Right lobe of liver (tissue), 6 donors: ENCODE data around the gene VAPB. TPM values are rescaled to one million over a fixed set of nuclear protein-coding genes. Genes with fewer than 3 reads are reported as not detected.

Source experiments
- ATAC-seq, 4 donors: fragments of 200-7000 bp; cut with Tn5 transposase; one replicate each; pipeline ENCODE4 v1.9.1; 2020; ENCODE audit warnings: mild to moderate bottlenecking in 4 of 4, moderate library complexity in 4 of 4
- DNase-seq, 3 donors: peaks; one replicate each; pipeline ENCODE4 v3.0.0-alpha.2; 2020
- H3K27ac ChIP-seq, 3 donors: fragments of 200-600 bp; one replicate each; pipeline ENCODE4 v1.8.0; 2022
- H3K27me3 ChIP-seq, 2 donors: fragments of 200-600 bp; one replicate each; pipeline ENCODE4 v1.8.0; 2022
- H3K36me3 ChIP-seq, 4 donors: fragments of 200-600 bp; sonication (generic) in 1 of 4; one replicate each; pipeline versions ENCODE4 v1.5.1 to v1.8.0; 2017 to 2022; ENCODE audit warnings: control low read depth in 1 of 4
- H3K4me1 ChIP-seq, 4 donors: fragments of 200-600 bp; sonication (generic) in 1 of 4; one replicate each; pipeline versions ENCODE4 v1.5.1 to v1.8.0; 2017 to 2022; ENCODE audit warnings: control low read depth in 1 of 4
- H3K4me3 ChIP-seq, 3 donors: fragments of 200-600 bp; one replicate each; pipeline ENCODE4 v1.8.0; 2022
- H3K9me3 ChIP-seq, 4 donors: fragments of 200-600 bp; sonication (generic) in 1 of 4; one replicate each; pipeline versions ENCODE4 v1.5.1 to v1.8.0; 2017 to 2022; ENCODE audit warnings: control low read depth in 1 of 4
- POLR2A ChIP-seq: fragments of 450-650 bp; IDR thresholded peaks from one replicate; pipeline ENCODE4 v1.6.1; 2017; ENCODE audit warnings: antibody characterized with exemption, mild to moderate bottlenecking
- WGBS: methylation state at CpG from one replicate; pipeline ENCODE4 v1.1.6; 2018; ENCODE audit warnings: low coverage, low lambda C conversion rate; ENCODE audit not compliant: insufficient coverage; ENCODE audit errors: missing lambda C conversion rate; 5-methylcytosine and 5-hydroxymethylcytosine counted together
- intact Hi-C, 2 donors: fragments of 100-400 bp; cut with DNase I; formaldehyde crosslinking; loops; one replicate each; pipeline versions ENCODE4 v1.11.2 to v1.14.1; 2022
- long read RNA-seq: library from polyadenylated mRNA; unstranded; transcript quantifications from one replicate; pipeline ENCODE4 v2.0.0, GENCODE V29; 2019
- total RNA-seq, 6 experiments: library from RNA; depleted of rRNA in 2 of 6; stranded (reverse); fragments of >200 nt in 2 of 6; fragmentation: NEBNext Ultra II Directional in 3 of 6; extraction: Animal tissue kit (Norgen Biotek cat#: 25700) in 3 of 6; gene quantifications; one replicate each; pipeline versions ENCODE4 v1.1.0 to v1.2.4, GENCODE V29; 2016 to 2023
- TF ChIP-seq, protein P1 (sequence below), 4 donors: fragments of 200-600 bp in 3 of 4; fragments of 450-650 bp in 1 of 4; IDR thresholded peaks; one replicate each; pipeline versions ENCODE4 v1.5.1 to v1.8.0; 2016 to 2022; ENCODE audit warnings: antibody characterized with exemption in 4 of 4, mild to moderate bottlenecking in 2 of 4
- donor health status: DM: no; HTN: yes; CAD: no.
- donor health status: DM: no; HTN: no; CAD: no.
- donor health status: DM: no; HTN: no; CAD: no.
- donor health status: DM: no; HTN: yes; CAD: no.
- donor health status: DM: no; HTN: yes; CAD: no.

VAPB gene, protein sequence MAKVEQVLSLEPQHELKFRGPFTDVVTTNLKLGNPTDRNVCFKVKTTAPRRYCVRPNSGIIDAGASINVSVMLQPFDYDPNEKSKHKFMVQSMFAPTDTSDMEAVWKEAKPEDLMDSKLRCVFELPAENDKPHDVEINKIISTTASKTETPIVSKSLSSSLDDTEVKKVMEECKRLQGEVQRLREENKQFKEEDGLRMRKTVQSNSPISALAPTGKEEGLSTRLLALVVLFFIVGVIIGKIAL
- total RNA-seq: 10 to 100 TPM; 17.5 to 42.9 (median 31.4) TPM
- long read RNA-seq, full-length matches to known transcripts: 2 of 3 reads
- long read RNA-seq, partial matches to known transcripts: 1 of 3 reads
- long read RNA-seq, other reads (novel, unspliced or antisense): 0 of 3 reads

DNA sequence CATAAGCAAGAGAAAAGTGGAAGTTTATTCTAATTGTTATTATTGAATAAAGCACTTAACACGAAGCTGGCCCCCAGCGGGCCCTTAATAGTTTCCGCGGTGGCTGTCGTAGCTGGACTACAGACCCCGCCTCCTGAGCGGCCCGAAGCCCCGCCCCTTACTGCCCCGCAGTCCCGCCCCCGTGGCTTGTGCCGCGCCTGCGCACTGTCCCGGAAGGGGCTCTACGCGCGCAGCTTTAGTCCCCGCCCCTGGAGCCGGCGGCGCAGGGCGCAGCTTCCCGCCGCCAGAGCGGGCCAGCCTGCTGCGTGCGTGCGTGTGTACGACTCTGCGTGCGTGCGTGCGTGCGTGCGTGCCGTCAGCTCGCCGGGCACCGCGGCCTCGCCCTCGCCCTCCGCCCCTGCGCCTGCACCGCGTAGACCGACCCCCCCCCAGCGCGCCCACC, at the start of gene VAPB:
Gene VAPB (plus strand): TSS at position 348 of the 442 bp plus-strand sequence. CDS start 231 bp downstream, outside the sequence.
- ATAC-seq (peak; percentile 98 to 99 (median 99)), DNase-seq (peak; percentile 97 to 98 (median 97))
- under 1% methylated on average over 17 of the region's 51 CpGs for WGBS
- intact Hi-C loops: no loop called here
- TF ChIP-seq, protein P1, sequence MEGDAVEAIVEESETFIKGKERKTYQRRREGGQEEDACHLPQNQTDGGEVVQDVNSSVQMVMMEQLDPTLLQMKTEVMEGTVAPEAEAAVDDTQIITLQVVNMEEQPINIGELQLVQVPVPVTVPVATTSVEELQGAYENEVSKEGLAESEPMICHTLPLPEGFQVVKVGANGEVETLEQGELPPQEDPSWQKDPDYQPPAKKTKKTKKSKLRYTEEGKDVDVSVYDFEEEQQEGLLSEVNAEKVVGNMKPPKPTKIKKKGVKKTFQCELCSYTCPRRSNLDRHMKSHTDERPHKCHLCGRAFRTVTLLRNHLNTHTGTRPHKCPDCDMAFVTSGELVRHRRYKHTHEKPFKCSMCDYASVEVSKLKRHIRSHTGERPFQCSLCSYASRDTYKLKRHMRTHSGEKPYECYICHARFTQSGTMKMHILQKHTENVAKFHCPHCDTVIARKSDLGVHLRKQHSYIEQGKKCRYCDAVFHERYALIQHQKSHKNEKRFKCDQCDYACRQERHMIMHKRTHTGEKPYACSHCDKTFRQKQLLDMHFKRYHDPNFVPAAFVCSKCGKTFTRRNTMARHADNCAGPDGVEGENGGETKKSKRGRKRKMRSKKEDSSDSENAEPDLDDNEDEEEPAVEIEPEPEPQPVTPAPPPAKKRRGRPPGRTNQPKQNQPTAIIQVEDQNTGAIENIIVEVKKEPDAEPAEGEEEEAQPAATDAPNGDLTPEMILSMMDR (IDR thresholded peaks at IDR 0.05): no peak
- peak; percentile 88 for TF ChIP-seq POLR2A
- Histone ChIP-seq H3K36me3 (no peaks in the 10 kb centered on the region), H3K27me3 (no peaks in the 10 kb centered on the region), H3K4me3 (peak within 1 kb of the TSS; percentile 82 to 96 (median 88)), H3K9me3 (no peaks in the 10 kb centered on the region), H3K27ac (peak within 1 kb of the TSS; percentile 89 to 93 (median 89)), H3K4me1 (peaks cover 0 to 13% (median 5%) of the 10 kb centered on the region in 4 donors)

DNA sequence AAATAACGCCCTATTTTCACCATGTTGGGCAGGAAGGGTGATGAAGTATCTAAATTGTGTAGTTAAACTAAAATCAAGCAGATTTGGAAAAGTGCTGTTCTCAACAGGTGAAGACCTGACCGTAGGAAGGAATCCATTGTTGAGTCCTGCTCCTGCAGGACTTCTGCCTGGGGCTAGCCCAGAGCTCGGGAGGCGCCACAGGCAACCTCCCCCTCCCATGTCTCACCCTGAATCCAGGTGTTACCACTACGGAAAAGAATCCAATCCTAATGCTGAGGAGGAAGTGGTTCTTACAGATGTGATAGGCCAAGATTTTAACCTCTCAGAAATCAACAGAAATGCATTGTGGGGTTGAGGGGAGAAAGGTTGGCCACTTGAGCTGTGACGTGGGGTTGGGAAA, 49.3 kb upstream of the VAPB start:
- no peaks in the 10 kb centered on the region for H3K36me3 ChIP-seq
- 78% methylated on average over 5 of the region's 6 CpGs for WGBS
- intact Hi-C loops: no loop called here
- no peak overlapping the region for H3K4me3 ChIP-seq
- ATAC-seq (no peak), DNase-seq (no peak)
- H3K9me3 ChIP-seq: no peaks in the 10 kb centered on the region
- TF ChIP-seq POLR2A: no peak
- TF ChIP-seq, protein P1 (IDR thresholded peaks at IDR 0.05): no peak
- no peaks in the 10 kb centered on the region for H3K4me1 ChIP-seq
- no peaks in the 10 kb centered on the region for H3K27me3 ChIP-seq
- no peak overlapping the region for H3K27ac ChIP-seq

DNA sequence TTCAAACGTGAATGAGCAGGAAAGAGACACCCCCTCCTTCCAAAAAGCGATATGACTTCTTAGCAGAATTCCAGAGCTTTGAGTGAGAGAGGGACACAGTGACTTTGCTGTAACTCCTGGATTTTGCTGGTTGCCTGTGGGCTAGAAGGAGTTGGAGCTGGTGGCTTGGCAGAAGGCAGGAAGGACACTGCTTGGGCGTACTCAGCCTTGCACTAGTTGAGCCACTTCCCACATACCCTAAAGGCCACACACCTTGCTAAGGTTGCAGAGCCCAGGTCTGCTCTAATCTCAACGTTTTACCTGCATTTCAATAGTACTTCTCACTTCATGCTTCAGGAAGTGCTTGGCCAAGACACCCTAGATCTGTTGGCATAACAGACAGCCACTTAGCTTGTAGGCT, 48.9 kb upstream of the VAPB start:
- TF ChIP-seq POLR2A: no peak
- TF ChIP-seq, protein P1 (IDR thresholded peaks at IDR 0.05): no peak
- Histone ChIP-seq H3K4me1 (no peaks in the 10 kb centered on the region), H3K4me3 (no peak overlapping the region), H3K36me3 (no peaks in the 10 kb centered on the region), H3K9me3 (no peaks in the 10 kb centered on the region), H3K27me3 (no peaks in the 10 kb centered on the region), H3K27ac (no peak overlapping the region)
- DNase-seq (no peak), ATAC-seq (no peak)
- intact Hi-C loops: no loop called here
- WGBS: 86% methylated on average over 1 of the region's 4 CpGs

DNA sequence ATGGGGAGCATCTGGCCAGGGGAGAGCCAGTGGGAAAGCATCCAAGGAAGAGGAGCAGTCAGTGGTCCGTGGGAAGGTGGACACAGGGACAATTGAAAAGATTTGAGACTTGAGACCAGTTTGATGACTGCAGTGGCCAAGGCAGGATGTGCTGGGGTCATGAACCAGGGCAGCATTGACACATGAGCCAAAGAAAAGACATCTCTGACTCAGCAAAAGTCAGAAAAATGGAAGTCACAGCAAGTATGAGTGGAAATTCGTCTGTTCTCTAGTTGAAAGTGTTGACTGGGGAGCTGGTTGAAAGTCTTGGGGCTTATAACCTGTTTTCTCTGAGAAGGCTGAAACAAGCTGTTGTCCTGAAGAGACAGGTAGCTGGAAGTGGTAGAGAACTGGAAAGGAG, 48.2 kb upstream of the VAPB start:
- intact Hi-C loops: no loop called here
- no peak for TF ChIP-seq POLR2A
- TF ChIP-seq, protein P1 (IDR thresholded peaks at IDR 0.05): no peak

More for the DNA sequence above, 48.2 kb upstream of the VAPB start:
- WGBS: 50% methylated on average over 2 of the region's 2 CpGs
- Histone ChIP-seq H3K4me1 (no peaks in the 10 kb centered on the region), H3K27me3 (no peaks in the 10 kb centered on the region), H3K4me3 (no peak overlapping the region), H3K27ac (no peak overlapping the region), H3K9me3 (no peaks in the 10 kb centered on the region), H3K36me3 (peaks cover 0 to 6% (median 1%) of the 10 kb centered on the region in 4 donors)
- peak in 1 of 4 donors; percentile 19 for ATAC-seq
- no peak for DNase-seq
